Activated CD4-positive, alpha-beta memory T cell treated with anti-CD3 and anti-CD28 coated beads for 36 hours (primary cell): Measurements from ENCODE around the gene LGALS8. TPM values are rescaled to one million over a fixed set of nuclear protein-coding genes. Genes with fewer than 3 reads are reported as not detected.
"Not testable (repeated sequence)": the region's sequence is repeated elsewhere in the genome, so short reads cannot be mapped to it uniquely, and the experiment has no call there.

Experiments
- CTCF ChIA-PET: fragments of 350-600 bp; sonication (Branson Sonifier 250); formaldehyde crosslinking; loops from one replicate; lab custom pipeline; 2021; ENCODE audit warnings: antibody characterized with exemption, inconsistent platforms; lab: Charles Lee
- POLR2A ChIA-PET: fragments of 350-600 bp; sonication (Branson Sonifier 250); formaldehyde crosslinking; loops from one replicate; lab custom pipeline; 2021; ENCODE audit warnings: antibody characterized with exemption; lab: Charles Lee
- DNase-seq: peaks from one replicate; pipeline ENCODE4 v3.0.0-alpha.2; 2020
- H3K27ac Mint-ChIP-seq: one replicate; pipeline ENCODE4 v1.8.0; 2021; ENCODE audit warnings: mixed read lengths
- H3K27me3 Mint-ChIP-seq: one replicate; pipeline ENCODE4 v1.8.0; 2021; ENCODE audit warnings: mixed read lengths
- H3K36me3 Mint-ChIP-seq: one replicate; pipeline ENCODE4 v1.8.0; 2021; ENCODE audit warnings: mixed read lengths
- H3K4me1 Mint-ChIP-seq: one replicate; pipeline ENCODE4 v1.8.0; 2021; ENCODE audit warnings: low read depth, mixed read lengths
- H3K4me3 Mint-ChIP-seq: one replicate; pipeline ENCODE4 v1.8.0; 2021; ENCODE audit warnings: mild to moderate bottlenecking, mixed read lengths
- H3K9me3 Mint-ChIP-seq: one replicate; pipeline ENCODE4 v1.8.0; 2021; ENCODE audit warnings: mixed read lengths
- intact Hi-C: fragments of 100-400 bp; cut with micrococcal nuclease; formaldehyde crosslinking; loops from one replicate; pipeline ENCODE4 v1.15.1; 2023
- total RNA-seq, 2 experiments: library from RNA; stranded (reverse); gene quantifications; one replicate each; pipeline ENCODE4 v1.2.3, GENCODE V29; 2021

The LGALS8 gene
- total RNA-seq, 2 experiments from 2014 or later = 83.7 to 88.3 TPM

DNA sequence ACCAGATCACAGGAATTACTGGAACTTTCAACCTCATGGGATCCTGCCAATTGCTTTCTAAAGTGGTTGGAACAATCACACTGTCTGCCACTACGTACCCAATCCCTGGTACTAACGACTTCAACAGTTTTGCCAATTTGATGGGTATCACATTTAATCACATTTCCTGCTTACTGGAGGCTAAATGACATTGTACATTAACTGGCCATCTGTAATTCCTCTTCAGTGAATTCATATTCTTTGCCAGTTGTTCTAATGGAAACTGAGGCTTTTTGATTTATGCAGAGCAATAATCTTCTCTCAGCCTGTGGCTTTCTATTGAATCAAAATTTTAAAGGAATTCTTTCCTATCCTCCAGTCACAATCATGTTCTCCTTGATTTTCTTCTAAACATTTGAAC, 38.2 kb downstream of the LGALS8 start:
- peaks cover 2% of the 10 kb centered on the region for H3K4me1 Mint-ChIP-seq
- no peaks in the 10 kb centered on the region for H3K9me3 Mint-ChIP-seq
- no peak overlapping the region for H3K27ac Mint-ChIP-seq
- H3K4me3 Mint-ChIP-seq = no peak overlapping the region
- intact Hi-C loops = no loop called here
- no peak for DNase-seq
- no peaks in the 10 kb centered on the region for H3K27me3 Mint-ChIP-seq
- POLR2A ChIA-PET = no interaction called here
- CTCF ChIA-PET = no interaction called here
- H3K36me3 Mint-ChIP-seq = peaks cover 52% of the 10 kb centered on the region

DNA sequence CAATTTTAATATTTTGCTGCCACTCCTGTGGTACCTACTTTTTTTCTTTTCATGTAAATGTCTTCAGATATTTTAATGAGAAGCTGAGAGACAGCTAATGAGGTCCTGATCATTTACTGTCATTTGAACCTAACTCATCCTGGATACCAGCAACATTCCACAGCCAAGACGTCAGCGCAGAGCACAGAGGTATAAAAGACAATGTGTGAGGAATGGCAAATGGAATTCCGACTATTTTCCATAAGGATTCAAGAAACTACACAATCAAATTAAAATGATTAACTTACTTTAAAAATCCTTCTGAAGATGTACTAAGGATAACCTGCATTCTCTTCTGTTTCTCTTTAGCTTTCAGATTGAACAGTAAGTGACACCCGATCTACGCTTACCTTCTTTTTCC, 41.7 kb downstream of the LGALS8 start:
- peaks cover 58% of the 10 kb centered on the region for H3K36me3 Mint-ChIP-seq
- CTCF ChIA-PET = no interaction called here
- DNase-seq = no peak

DNA sequence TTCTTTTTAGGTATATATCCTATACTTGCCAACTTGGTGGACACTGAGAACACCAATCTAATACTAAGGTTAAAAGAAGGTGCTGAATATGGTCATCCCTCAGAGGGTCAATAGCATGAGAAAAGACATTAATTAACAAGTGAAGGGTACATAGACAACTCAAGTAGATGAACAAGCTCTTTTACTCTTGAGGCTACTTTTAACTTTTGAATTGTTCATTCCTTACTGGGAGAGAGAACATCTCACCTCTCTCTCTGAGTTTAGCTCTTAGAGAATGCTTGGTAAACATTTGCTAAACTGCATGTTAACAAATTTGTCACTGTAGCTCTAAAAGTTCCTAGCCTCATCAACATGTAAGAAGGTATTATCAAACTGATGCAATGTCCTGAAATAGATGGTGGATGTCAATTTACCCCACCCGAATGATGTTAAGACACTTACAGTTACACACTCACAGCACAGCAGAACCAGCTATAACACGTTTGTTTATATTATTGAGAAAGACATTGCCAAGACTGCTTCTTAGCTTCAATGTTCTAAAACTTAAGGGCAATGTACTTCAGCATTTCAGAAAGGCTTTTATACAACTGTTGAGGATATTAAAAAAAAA, 44.6 kb downstream of the LGALS8 start:
- ChIA-PET POLR2A (no interaction called here), CTCF (interaction anchor here (1.2 kb wide), 1 partner anchor 9 kb away, joined by 3 read pairs; no protein-coding TSS in a partner anchor)
- peaks cover 63% of the 10 kb centered on the region for H3K36me3 Mint-ChIP-seq
- H3K4me1 Mint-ChIP-seq = peaks cover 2% of the 10 kb centered on the region
- peak overlapping the region; percentile 15 for H3K27ac Mint-ChIP-seq
- intact Hi-C loops = no loop called here
- no peak for DNase-seq
- no peaks in the 10 kb centered on the region for H3K9me3 Mint-ChIP-seq
- H3K4me3 Mint-ChIP-seq = no peak overlapping the region
- no peaks in the 10 kb centered on the region for H3K27me3 Mint-ChIP-seq

More for the DNA sequence above, 41.7 kb downstream of the LGALS8 start:
- Mint-ChIP-seq H3K27ac (no peak overlapping the region), H3K4me1 (peaks cover 2% of the 10 kb centered on the region), H3K4me3 (no peak overlapping the region), H3K9me3 (no peaks in the 10 kb centered on the region), H3K27me3 (no peaks in the 10 kb centered on the region)
- intact Hi-C loops = no loop called here
- POLR2A ChIA-PET = no interaction called here

GRCh38 chr1:236575523-236575922, 51.7 kb downstream of the LGALS8 start:
- Mint-ChIP-seq H3K9me3 (no peaks in the 10 kb centered on the region), H3K27me3 (no peaks in the 10 kb centered on the region), H3K36me3 (peaks cover 42% of the 10 kb centered on the region), H3K27ac (no peak overlapping the region), H3K4me1 (no peaks in the 10 kb centered on the region), H3K4me3 (no peak overlapping the region)
- POLR2A ChIA-PET = no interaction called here
- intact Hi-C loops = no loop called here
- CTCF ChIA-PET = no interaction called here
- no peak for DNase-seq

- ChIA-PET POLR2A (no interaction called here), CTCF (no interaction called here)
- intact Hi-C loops = no loop called here
- H3K9me3 Mint-ChIP-seq = no peaks in the 10 kb centered on the region
- DNase-seq = no peak
- H3K27me3 Mint-ChIP-seq = no peaks in the 10 kb centered on the region
- H3K27ac Mint-ChIP-seq = no peak overlapping the region
- H3K4me3 Mint-ChIP-seq = no peak overlapping the region
- H3K4me1 Mint-ChIP-seq = no peaks in the 10 kb centered on the region
- H3K36me3 Mint-ChIP-seq = peaks cover 42% of the 10 kb centered on the region
These were observed 52.2 kb downstream of the LGALS8 start for GRCh38 chr1:236576004-236576403.

GRCh38 chr1:236577041-236577440, 53.3 kb downstream of the LGALS8 start:
- CTCF ChIA-PET, H3K27me3 Mint-ChIP-seq, intact Hi-C loops, H3K4me1 Mint-ChIP-seq, DNase-seq, H3K4me3 Mint-ChIP-seq, H3K9me3 Mint-ChIP-seq, POLR2A ChIA-PET, H3K27ac Mint-ChIP-seq: not testable (repeated sequence)
- peaks cover 47% of the 10 kb centered on the region for H3K36me3 Mint-ChIP-seq

DNA sequence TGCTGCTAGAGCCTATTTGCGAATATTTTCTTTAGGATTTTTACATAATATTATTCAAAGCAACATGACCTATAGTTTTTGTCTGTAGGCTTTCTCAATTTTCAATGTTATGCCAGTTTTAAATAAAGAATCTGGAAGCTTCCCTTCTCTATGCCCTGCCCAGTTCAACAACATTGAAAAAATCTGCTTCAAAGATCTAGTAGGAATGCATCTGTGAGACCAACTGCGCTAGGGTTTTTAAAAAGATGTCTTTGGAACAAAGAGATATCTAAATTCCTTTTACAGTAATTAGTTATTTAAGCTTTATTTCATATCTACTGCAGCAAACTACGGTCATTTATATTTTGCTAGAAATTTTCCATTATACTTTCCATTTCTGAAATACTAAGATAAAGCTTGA, 54.9 kb downstream of the LGALS8 start:
- intact Hi-C loops = no loop called here
- CTCF ChIA-PET = interaction anchor here (1.0 kb wide), 1 partner anchor 14 kb away, joined by 3 read pairs; no protein-coding TSS in a partner anchor
- H3K27me3 Mint-ChIP-seq = no peaks in the 10 kb centered on the region
- DNase-seq = no peak
- no peak overlapping the region for H3K4me3 Mint-ChIP-seq
- POLR2A ChIA-PET = no interaction called here
- no peaks in the 10 kb centered on the region for H3K9me3 Mint-ChIP-seq
- peaks cover 46% of the 10 kb centered on the region for H3K36me3 Mint-ChIP-seq
- H3K27ac Mint-ChIP-seq = no peak overlapping the region
- H3K4me1 Mint-ChIP-seq = no peaks in the 10 kb centered on the region

GRCh38 chr1:236580404-236580803, 56.6 kb downstream of the LGALS8 start:
- H3K4me1 Mint-ChIP-seq, DNase-seq, H3K27ac Mint-ChIP-seq, H3K4me3 Mint-ChIP-seq, H3K27me3 Mint-ChIP-seq, H3K9me3 Mint-ChIP-seq, intact Hi-C loops: not testable (repeated sequence)
- POLR2A ChIA-PET = interaction anchor here (0.6 kb wide), 1 partner anchor 272 kb away, joined by 3 read pairs; no protein-coding TSS in a partner anchor
- peaks cover 55% of the 10 kb centered on the region for H3K36me3 Mint-ChIP-seq
- CTCF ChIA-PET = interaction anchor here (1.2 kb wide), 1 partner anchor 289 kb away, joined by 3 read pairs; no protein-coding TSS in a partner anchor

- Mint-ChIP-seq H3K36me3 (peaks cover 57% of the 10 kb centered on the region), H3K27ac (no peak overlapping the region), H3K9me3 (no peaks in the 10 kb centered on the region), H3K4me1 (no peaks in the 10 kb centered on the region), H3K4me3 (no peak overlapping the region), H3K27me3 (no peaks in the 10 kb centered on the region)
- intact Hi-C loops = no loop called here
- CTCF ChIA-PET = no interaction called here
- POLR2A ChIA-PET = no interaction called here
- DNase-seq = no peak
These were observed 57.7 kb downstream of the LGALS8 start for GRCh38 chr1:236581528-236581927.

- Mint-ChIP-seq H3K36me3 (peaks cover 61% of the 10 kb centered on the region), H3K4me1 (peaks cover 19% of the 10 kb centered on the region), H3K4me3 (no peak overlapping the region), H3K27me3 (no peaks in the 10 kb centered on the region), H3K27ac (no peak overlapping the region), H3K9me3 (no peaks in the 10 kb centered on the region)
- ChIA-PET CTCF (no interaction called here), POLR2A (no interaction called here)
- intact Hi-C loops = no loop called here
- DNase-seq = no peak
These were observed 65.7 kb downstream of the LGALS8 start for GRCh38 chr1:236589531-236589930.

DNA sequence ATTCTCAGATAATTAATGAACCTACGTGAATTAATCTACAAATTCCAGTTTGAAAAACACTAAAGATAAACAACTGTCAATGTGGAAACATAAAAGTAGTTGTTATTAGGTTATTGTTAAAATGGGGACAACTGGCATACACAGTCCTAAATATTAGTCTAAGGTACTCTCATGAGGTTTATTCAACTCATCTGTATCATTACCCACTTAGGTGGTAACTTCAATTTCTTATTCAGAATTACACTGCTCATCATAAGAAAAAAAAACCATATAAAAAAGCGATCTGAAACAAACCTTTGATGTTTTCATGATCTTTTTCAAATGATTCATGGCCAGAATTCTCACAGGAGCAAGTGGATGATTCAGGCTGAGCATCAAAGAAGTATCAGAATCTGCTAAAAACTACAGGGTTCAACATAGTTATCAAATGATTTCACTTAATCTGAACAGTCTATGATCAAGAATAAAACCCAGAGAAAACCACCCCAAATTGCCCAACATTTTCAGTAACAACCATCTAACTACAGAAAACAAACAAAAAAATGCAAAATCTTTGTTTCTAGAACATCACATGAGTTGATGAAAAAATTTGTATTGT, 66.9 kb downstream of the LGALS8 start:
- ChIA-PET POLR2A (no interaction called here), CTCF (no interaction called here)
- intact Hi-C loops = no loop called here
- Mint-ChIP-seq H3K36me3 (peaks cover 57% of the 10 kb centered on the region), H3K27ac (no peak overlapping the region), H3K4me1 (peaks cover 19% of the 10 kb centered on the region), H3K9me3 (no peaks in the 10 kb centered on the region), H3K4me3 (no peak overlapping the region), H3K27me3 (no peaks in the 10 kb centered on the region)
- no peak for DNase-seq

DNA sequence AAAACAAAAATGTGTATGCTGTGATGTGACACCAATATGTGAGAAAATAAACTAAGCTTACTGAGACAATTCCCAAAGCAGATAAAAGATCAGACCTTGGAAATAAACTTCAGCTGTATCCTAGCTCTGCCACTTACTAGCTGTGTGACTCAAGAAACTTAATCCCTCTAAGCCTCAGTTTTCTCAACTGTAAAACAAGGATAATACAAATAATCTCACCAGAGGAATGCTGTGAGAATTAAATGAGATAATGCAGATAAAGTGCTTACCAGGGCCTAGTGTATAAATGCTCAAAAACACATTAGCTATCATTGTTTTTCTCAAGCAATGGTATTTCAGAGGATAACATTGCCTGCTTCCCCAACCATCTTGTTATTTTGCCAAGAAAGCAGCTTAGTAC, 78.4 kb downstream of the LGALS8 start:
- Mint-ChIP-seq H3K27me3 (no peaks in the 10 kb centered on the region), H3K4me3 (no peak overlapping the region), H3K4me1 (peaks cover 21% of the 10 kb centered on the region), H3K27ac (no peak overlapping the region), H3K36me3 (peaks cover 24% of the 10 kb centered on the region), H3K9me3 (no peaks in the 10 kb centered on the region)
- intact Hi-C loops = loop anchor here (5.0 to 10.0 kb wide), 4 partner anchors 265 to 785 kb away; partner anchors contain the start of gene ERO1B
- ChIA-PET CTCF (no interaction called here), POLR2A (interaction anchor here (0.6 kb wide), 1 partner anchor 205 kb away, joined by 3 read pairs; no protein-coding TSS in a partner anchor)
- DNase-seq = no peak
